ENCODE measurements around the gene NTN4.

- TF ChIP-seq POLR2AphosphoS5 (IDR thresholded peaks at IDR 0.05; ENCODE audit: low read length) (no peak), BRCA1 (IDR thresholded peaks at IDR 0.05; ENCODE audit: low read depth, low read length) (no peak), JUND (IDR thresholded peaks at IDR 0.05; ENCODE audit: low read depth, low read length) (no peak), EZH2 (IDR thresholded peaks at IDR 0.05; ENCODE audit: borderline replicate concordance, control insufficient read depth, low read depth, low read length) (no peak), CTCF (IDR thresholded peaks at IDR 0.05 in 2 of 3, conservative IDR thresholded peaks at IDR 0.05 in 1 of 3; ENCODE audit: control insufficient read depth in 2 of 3, extremely low read depth in 1 of 3, insufficient read depth in 1 of 3, low read depth in 3 of 3, low read length in 3 of 3) (no peak)
Observed at GRCh38 chr12:95730457-95730856, 60.1 kb downstream of the NTN4 start.
